K562 (cell line): ENCODE results near the gene GBP1. TPM values are rescaled to one million over a fixed set of nuclear protein-coding genes. Genes with fewer than 3 reads are reported as not detected.

ENCODE experiments used
- ARHGAP35 ChIP-seq: fragments of 450-650 bp; IDR thresholded peaks from 2 replicates; pipeline ENCODE4 v1.6.1; 2018; ENCODE audit not compliant: partially characterized antibody
- ATF1 ChIP-seq, 2 experiments: fragments of 450-650 bp in 1 of 2; IDR thresholded peaks; 2 replicates each; pipeline ENCODE4 v1.6.1; 2016; ENCODE audit warnings: missing compliant biosample characterization in 1 of 2, missing genetic modification characterization in 1 of 2
- CREM ChIP-seq: IDR thresholded peaks from 2 replicates; pipeline ENCODE4 v1.6.1; 2014; ENCODE audit warnings: antibody characterized with exemption, low read depth
- RAD51 ChIP-seq: fragments of 450-650 bp; IDR thresholded peaks from 2 replicates; pipeline ENCODE4 v1.7.1; 2016; ENCODE audit warnings: low read depth, mild to moderate bottlenecking, borderline replicate concordance
- RBM34 ChIP-seq: fragments of 200-400 bp; formaldehyde crosslinking; IDR thresholded peaks from 2 replicates; pipeline ENCODE4 v1.6.1; 2018; ENCODE audit warnings: low read length, borderline replicate concordance; ENCODE audit not compliant: insufficient read depth
- SIX5 ChIP-seq, 2 experiments: IDR thresholded peaks; 2 replicates each; pipeline ENCODE4 v1.6.1; 2011; ENCODE audit warnings: low read length in 2 of 2, borderline replicate concordance in 1 of 2, low read depth in 1 of 2, mild to moderate bottlenecking in 1 of 2, moderate library complexity in 1 of 2; ENCODE audit not compliant: insufficient read depth in 1 of 2
- XRCC4 ChIP-seq: IDR thresholded peaks from one replicate; pipeline ENCODE4 v1.6.1; 2011; ENCODE audit not compliant: insufficient read depth, insufficient read length; ENCODE audit errors: extremely low read depth
- ZFP30 ChIP-seq: fragments of 250-450 bp; sonication (Bioruptor Pico); IDR thresholded peaks from 2 replicates; pipeline ENCODE4 v1.8.0; 2022; ENCODE audit warnings: moderate library complexity, mild to moderate bottlenecking, inconsistent platforms, borderline replicate concordance
- ZNF384 ChIP-seq: IDR thresholded peaks from 2 replicates; pipeline ENCODE4 v1.6.1; 2012; ENCODE audit warnings: low read depth, low read length, improper control_type of control experiment
- polyA plus RNA-seq, 8 experiments: library from polyadenylated mRNA; depleted of rRNA in 4 of 8; stranded (reverse) in 5 of 8; unstranded in 3 of 8; fragments of >200 nt; fragmentation: Nextera tagmentation in 2 of 8; fragmentation: Illumina TruSeq in 1 of 8; extraction: Ambion mirVana in 2 of 8; extraction: Trizol in 1 of 8; gene quantifications; 2 replicates each; pipeline versions ENCODE4 v1.2.1 to v1.2.3, GENCODE V29; 2011 to 2014; ENCODE audit warnings: inconsistent platforms in 1 of 8, missing spikeins in 1 of 8
- total RNA-seq, 7 experiments: library from RNA; depleted of rRNA in 6 of 7; stranded (reverse); fragments of >200 nt in 6 of 7; fragmentation: Illumina TruSeq in 2 of 7; extraction: Trizol in 2 of 7; gene quantifications; 2 replicates each; pipeline versions ENCODE4 v1.2.1 to v1.2.3, GENCODE V29; 2011 to 2021; ENCODE audit warnings: low replicate concordance in 1 of 7
- TF ChIP-seq, protein P1 (sequence below), 2 experiments: IDR thresholded peaks; 2 replicates each; pipeline ENCODE4 v1.6.1; 2012; ENCODE audit warnings: improper control_type of control experiment in 2 of 2, low read depth in 2 of 2, low read length in 2 of 2, borderline replicate concordance in 1 of 2

GBP1 gene
- total and polyA plus RNA-seq, 9 of the 15 experiments (the other 6 are each of a cell fraction or from before 2014, with no cell fraction given), result not detected

DNA sequence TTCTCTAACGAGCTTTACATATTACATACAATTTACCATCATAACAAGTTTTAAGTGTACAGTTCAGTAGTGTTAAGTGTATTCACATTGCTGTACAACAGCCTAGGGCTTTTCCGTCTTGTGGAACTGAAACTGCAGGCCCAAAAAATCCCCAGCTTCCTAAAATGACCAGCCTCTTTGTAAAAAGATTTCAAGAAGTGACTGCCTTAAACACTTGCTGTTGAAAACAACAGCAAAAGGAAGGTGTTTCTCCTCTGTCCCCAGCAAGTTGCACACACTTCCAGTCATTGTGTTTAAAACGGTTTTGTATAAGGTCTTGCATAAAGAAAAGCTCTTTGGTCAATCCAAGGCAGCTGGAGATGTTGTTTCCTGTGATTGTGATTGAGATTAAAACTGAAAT is 16.0 kb upstream of the GBP1 start (continued):
- TF ChIP-seq, protein P1, sequence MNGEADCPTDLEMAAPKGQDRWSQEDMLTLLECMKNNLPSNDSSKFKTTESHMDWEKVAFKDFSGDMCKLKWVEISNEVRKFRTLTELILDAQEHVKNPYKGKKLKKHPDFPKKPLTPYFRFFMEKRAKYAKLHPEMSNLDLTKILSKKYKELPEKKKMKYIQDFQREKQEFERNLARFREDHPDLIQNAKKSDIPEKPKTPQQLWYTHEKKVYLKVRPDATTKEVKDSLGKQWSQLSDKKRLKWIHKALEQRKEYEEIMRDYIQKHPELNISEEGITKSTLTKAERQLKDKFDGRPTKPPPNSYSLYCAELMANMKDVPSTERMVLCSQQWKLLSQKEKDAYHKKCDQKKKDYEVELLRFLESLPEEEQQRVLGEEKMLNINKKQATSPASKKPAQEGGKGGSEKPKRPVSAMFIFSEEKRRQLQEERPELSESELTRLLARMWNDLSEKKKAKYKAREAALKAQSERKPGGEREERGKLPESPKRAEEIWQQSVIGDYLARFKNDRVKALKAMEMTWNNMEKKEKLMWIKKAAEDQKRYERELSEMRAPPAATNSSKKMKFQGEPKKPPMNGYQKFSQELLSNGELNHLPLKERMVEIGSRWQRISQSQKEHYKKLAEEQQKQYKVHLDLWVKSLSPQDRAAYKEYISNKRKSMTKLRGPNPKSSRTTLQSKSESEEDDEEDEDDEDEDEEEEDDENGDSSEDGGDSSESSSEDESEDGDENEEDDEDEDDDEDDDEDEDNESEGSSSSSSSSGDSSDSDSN (IDR thresholded peaks at IDR 0.05; ENCODE audit: borderline replicate concordance in 1 of 2, low read depth in 2 of 2, low read length in 2 of 2), result no peak
- TF ChIP-seq RAD51, result no peak
- TF ChIP-seq ATF1 (CRISPR knock-in tag; IDR thresholded peaks at IDR 0.05), result no peak
- no peak for TF ChIP-seq ATF1 (tag; IDR thresholded peaks at IDR 0.05)
- TF ChIP-seq RBM34, result no peak
- TF ChIP-seq ARHGAP35, result no peak
- no peak for TF ChIP-seq ZNF384
- no peak for TF ChIP-seq CREM
- no peak for TF ChIP-seq XRCC4
- TF ChIP-seq SIX5 (IDR thresholded peaks at IDR 0.05; ENCODE audit: borderline replicate concordance in 1 of 2, insufficient read depth in 1 of 2, low read depth in 1 of 2, low read length in 2 of 2), result no peak
- TF ChIP-seq ZFP30 (CRISPR knock-in tag), result no peak
